H1 (cell line): ENCODE data around the gene TUBGCP4. TPM values are rescaled to one million over a fixed set of nuclear protein-coding genes. Genes with fewer than 3 reads are reported as not detected.

Experiments used
- SAP30 ChIP-seq: fragments of 300-600 bp; sonication (generic); IDR thresholded peaks from 2 replicates; pipeline ENCODE4 v1.7.1; 2012; ENCODE audit warnings: low read length, moderate library complexity, mild to moderate bottlenecking, inconsistent platforms; ENCODE audit not compliant: insufficient read depth, insufficient replicate concordance
- SUZ12 ChIP-seq: fragments of 200-600 bp; sonication (generic); IDR thresholded peaks from 2 replicates; pipeline ENCODE4 v1.6.1; 2012; ENCODE audit warnings: mild to moderate bottlenecking, inconsistent platforms, low read length, moderate library complexity, mixed read lengths
- polyA plus RNA-seq, 7 experiments: library from polyadenylated mRNA; depleted of rRNA in 3 of 7; stranded (reverse) in 5 of 7; unstranded in 2 of 7; fragments of >200 nt in 5 of 7; fragments of 200-250 nt in 2 of 7; gene quantifications; 1 replicate in 5 of 7; 2 replicates in 1 of 7; 4 replicates in 1 of 7; pipeline versions ENCODE4 v1.2.1 to v1.2.3, GENCODE V29; 2011 to 2013; ENCODE audit warnings: missing spikeins in 2 of 7, mixed read lengths in 2 of 7
- total RNA-seq: library from RNA; stranded (reverse); fragmentation: NEBNext Ultra II Directional; extraction: Animal tissue kit (Norgen Biotek cat#: 25700); gene quantifications from 2 replicates; pipeline ENCODE4 v1.2.1, GENCODE V29; 2021

TUBGCP4 gene
- total and polyA plus RNA-seq, 2 of the 8 experiments (the other 6 are each of a cell fraction or from before 2014, with no cell fraction given), result 7.3 to 23.4 TPM

GRCh38 chr15:43361313-43361903 lies 9.5 kb upstream of the TUBGCP4 start (continued):
- TF ChIP-seq SAP30, result no peak
- no peak for TF ChIP-seq SUZ12
